HG03103 (cell line): ENCODE results near the gene CEP55.

Experiments used
- ATAC-seq: cut with Tn5 transposase; IDR thresholded peaks from one replicate; pipeline ENCODE4 v1.9.1; 2021; ENCODE audit warnings: low read depth; ENCODE audit not compliant: unreplicated experiment

The CEP55 gene

GRCh38 chr10:93554760-93555432 lies 58.5 kb downstream of the CEP55 start:
- ATAC-seq: no peak

DNA sequence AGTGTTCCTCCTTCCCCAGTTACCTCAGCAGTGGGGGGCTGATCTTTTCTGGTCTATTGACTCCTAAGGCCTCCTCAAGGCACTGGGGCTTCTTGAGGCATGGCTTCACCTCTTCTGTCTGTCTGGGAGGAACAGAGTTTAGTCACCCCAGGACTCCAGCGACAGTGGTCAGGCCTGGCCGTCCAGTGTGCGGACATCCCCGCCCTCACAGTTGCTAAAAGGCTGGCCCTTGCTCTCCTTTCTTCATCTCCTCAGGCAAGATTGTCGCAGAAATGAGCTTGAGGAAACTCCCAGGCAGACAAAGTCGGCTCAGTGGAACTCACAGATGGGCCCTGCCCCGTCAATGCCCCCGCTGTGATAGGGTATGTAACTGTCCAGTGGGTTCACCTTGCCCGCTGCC lies 63.1 kb downstream of the CEP55 start:
- ATAC-seq: no peak

DNA sequence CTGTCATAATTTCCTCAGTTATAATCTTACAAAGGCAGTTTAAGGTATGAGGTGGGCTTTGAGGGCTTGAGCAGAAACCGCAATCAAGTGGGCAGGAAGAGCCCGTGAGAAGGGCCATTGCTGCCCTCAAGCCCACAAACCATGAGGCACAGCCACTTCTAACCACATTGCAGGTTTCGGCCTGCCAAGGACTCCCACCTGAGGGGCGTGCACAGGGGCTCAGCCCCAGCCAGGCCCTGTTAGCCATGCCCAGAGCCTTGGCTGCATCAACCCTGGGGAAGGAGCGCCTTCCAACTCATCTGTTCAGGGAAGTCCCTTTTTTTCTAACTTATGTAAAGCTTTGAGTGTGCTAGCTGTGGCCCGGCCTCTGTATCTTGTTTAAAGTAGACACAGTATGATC lies 64.1 kb downstream of the CEP55 start:
- no peak for ATAC-seq

- no peak for ATAC-seq
Measured at GRCh38 chr10:93565446-93565845, 69.0 kb downstream of the CEP55 start.

GRCh38 chr10:93566435-93567276 lies 70.2 kb downstream of the CEP55 start, which contains the start of gene FFAR4:
Gene FFAR4 (plus strand): TSS chr10:93566665. CDS start chr10:93566721, 56 bp downstream.
- ATAC-seq: no peak

DNA sequence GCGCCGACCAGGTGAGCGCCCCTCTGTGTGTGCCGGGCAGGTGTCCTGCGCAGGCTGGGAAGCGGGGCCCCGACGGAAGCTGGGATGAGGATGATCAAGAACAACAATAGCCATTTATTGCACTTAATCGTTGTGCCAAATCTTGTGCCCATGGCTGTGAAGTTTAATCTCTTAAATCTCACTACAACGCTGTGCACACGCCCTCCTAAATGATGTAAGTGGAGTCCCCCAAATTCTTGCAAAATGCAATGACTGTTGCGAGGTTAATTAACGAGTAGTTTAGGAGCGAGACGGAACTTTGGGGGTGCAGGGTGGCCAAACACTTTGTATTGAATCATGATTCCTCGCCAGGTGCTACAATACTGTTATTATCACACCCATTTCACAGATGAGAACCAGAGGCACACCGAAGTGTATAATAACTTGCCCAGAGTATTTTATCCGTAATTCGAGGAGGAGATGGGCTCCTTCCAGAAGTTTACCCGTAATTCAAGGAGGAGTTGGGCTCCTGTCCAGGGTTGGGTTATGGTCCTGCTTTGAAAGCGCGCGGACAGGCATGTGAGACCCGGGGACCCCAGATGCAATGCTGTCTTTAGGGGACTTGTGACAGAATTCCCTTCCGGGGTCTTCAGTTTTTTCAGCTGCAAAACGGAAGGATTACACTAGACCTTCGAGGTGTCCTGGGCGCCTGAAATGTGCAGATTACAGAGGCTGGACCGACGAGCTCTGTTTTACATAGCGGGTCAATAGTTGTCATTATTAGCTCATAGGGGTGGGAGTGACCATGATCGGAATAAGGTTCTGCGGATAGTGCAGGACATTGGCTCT lies 71.1 kb downstream of the CEP55 start:
- no peak for ATAC-seq

DNA sequence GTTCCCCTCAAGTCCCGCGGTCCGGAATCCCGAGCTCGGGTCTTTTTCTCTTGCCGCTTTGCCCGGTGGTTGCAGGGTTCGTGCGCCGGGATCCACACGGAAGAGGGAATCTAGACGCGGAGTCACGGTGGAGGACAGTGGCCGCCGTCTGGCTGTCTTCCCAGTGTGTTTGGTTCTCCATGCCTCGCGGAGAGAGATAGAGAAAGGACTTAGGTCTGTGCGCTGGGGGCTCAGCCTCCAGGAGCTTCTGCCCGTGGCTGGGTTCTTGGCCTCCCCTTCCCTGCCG lies 71.6 kb downstream of the CEP55 start:
- no peak for ATAC-seq

GRCh38 chr10:93570383-93570782 lies 74.0 kb downstream of the CEP55 start:
- ATAC-seq: no peak

GRCh38 chr10:93572606-93573005 lies 76.2 kb downstream of the CEP55 start:
- ATAC-seq: no peak

- no peak for ATAC-seq
Measured at GRCh38 chr10:93573051-93573909, 76.9 kb downstream of the CEP55 start.

- ATAC-seq: no peak
Measured at GRCh38 chr10:93573924-93574323, 77.5 kb downstream of the CEP55 start.

- no peak for ATAC-seq
Measured at GRCh38 chr10:93576888-93577287, 80.5 kb downstream of the CEP55 start.

DNA sequence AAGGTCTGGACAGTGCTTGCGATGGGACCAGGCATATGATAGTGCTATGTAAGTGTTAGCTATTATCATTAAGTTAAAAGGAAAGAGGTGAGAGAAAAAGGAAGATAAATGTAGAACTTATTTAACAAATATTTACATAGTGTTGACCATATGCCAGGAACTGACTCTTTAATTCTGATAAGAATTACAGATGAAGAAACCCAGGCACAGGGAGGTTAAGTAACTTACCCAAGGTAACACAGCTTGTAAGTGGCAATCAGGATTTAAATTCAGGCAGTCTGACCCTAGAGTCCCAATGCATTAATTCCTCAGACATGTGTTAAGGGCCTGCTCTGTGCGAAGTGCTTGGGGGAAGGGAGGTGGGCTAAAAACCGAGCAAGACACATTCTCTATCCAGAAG lies 81.2 kb downstream of the CEP55 start:
- ATAC-seq: no peak
